ENCODE data around the gene NOS1AP. TPM values are rescaled to one million over a fixed set of nuclear protein-coding genes. Genes with fewer than 3 reads are reported as not detected.

The NOS1AP gene
- polyA plus RNA-seq, 1 of the 3 experiments (the other 2 are of a cell fraction) = 0.03 TPM

DNA sequence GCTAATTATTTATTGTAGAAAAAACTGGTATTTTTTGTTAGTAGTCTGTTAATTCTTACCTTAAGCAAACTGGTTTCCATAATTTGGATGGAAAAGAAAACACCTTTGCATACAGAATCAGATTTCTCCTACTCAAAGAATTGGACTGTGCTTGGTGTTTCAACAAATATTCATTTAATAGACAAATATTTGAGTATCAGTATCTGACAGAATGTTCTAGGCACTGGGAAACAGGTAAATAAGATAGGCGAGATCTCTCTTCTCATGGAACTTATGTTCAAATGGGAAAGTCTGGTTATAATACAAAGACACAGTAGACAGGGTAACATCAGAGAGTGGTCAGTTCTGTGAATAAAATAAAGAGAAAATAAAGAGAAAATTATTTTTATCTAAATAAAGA, 119.9 kb downstream of the NOS1AP start (continued):
- no peak for TF ChIP-seq MEF2A (IDR thresholded peaks at IDR 0.05; ENCODE audit: borderline replicate concordance, low read depth)
- TF ChIP-seq, protein P1, sequence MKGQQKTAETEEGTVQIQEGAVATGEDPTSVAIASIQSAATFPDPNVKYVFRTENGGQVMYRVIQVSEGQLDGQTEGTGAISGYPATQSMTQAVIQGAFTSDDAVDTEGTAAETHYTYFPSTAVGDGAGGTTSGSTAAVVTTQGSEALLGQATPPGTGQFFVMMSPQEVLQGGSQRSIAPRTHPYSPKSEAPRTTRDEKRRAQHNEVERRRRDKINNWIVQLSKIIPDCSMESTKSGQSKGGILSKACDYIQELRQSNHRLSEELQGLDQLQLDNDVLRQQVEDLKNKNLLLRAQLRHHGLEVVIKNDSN (IDR thresholded peaks at IDR 0.05; ENCODE audit: borderline replicate concordance, low read depth) = no peak
- TF ChIP-seq, protein P2, sequence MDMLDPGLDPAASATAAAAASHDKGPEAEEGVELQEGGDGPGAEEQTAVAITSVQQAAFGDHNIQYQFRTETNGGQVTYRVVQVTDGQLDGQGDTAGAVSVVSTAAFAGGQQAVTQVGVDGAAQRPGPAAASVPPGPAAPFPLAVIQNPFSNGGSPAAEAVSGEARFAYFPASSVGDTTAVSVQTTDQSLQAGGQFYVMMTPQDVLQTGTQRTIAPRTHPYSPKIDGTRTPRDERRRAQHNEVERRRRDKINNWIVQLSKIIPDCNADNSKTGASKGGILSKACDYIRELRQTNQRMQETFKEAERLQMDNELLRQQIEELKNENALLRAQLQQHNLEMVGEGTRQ (IDR thresholded peaks at IDR 0.05; ENCODE audit: borderline replicate concordance, low read depth, low read length) = no peak
- TF ChIP-seq, protein P3, sequence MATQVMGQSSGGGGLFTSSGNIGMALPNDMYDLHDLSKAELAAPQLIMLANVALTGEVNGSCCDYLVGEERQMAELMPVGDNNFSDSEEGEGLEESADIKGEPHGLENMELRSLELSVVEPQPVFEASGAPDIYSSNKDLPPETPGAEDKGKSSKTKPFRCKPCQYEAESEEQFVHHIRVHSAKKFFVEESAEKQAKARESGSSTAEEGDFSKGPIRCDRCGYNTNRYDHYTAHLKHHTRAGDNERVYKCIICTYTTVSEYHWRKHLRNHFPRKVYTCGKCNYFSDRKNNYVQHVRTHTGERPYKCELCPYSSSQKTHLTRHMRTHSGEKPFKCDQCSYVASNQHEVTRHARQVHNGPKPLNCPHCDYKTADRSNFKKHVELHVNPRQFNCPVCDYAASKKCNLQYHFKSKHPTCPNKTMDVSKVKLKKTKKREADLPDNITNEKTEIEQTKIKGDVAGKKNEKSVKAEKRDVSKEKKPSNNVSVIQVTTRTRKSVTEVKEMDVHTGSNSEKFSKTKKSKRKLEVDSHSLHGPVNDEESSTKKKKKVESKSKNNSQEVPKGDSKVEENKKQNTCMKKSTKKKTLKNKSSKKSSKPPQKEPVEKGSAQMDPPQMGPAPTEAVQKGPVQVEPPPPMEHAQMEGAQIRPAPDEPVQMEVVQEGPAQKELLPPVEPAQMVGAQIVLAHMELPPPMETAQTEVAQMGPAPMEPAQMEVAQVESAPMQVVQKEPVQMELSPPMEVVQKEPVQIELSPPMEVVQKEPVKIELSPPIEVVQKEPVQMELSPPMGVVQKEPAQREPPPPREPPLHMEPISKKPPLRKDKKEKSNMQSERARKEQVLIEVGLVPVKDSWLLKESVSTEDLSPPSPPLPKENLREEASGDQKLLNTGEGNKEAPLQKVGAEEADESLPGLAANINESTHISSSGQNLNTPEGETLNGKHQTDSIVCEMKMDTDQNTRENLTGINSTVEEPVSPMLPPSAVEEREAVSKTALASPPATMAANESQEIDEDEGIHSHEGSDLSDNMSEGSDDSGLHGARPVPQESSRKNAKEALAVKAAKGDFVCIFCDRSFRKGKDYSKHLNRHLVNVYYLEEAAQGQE (IDR thresholded peaks at IDR 0.05; ENCODE audit: low read depth, low read length) = no peak

DNA sequence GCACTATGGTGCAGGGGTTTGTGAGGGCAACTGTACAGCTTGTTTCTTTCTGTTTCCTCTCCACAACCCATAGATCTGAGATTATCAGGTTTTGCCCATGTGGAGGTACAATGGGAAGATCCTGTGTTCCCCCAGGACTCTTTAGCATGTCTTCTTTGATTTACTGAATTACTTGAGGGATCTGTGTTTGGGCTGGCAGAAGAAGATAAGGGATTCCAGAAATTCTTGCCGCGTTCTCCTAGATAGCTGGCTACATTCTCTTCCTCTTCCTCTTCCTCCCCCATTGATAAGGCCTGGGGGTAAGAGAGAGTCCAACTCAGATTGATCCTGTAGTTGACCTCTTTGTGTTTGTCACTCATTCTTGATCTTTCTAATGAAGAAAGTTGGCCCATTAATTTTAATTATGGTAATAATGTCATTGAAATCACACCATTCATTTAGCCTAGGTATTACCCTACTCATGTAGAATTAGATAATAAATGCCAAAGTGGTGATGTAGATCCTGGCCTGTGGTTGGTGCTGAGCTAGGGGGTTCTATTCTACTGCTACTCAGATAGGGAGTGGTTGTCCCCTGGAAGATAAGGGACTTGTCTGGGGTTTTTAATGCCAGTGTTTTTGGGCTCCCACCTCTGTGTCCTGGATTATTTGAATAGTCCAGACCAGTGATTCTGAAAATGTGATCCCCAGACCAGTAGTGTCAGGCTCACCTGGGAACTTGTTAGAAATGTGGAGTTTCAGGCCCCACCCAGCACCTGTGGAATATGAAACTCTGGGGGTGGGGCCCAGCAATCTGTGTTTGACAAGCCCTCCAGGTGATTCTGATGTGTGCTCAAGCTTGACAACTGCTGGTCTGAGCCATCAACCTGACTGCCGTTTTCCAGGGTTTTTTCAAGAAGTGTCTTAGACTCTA, 122.2 kb downstream of the NOS1AP start:
- H3K4me3 ChIP-seq (ENCODE audit: low read depth in 2 of 2, low read length in 1 of 2) = no peak overlapping the region
- no peaks in the 10 kb centered on the region for H4K20me1 ChIP-seq (ENCODE audit: insufficient read depth)
- H3K9me3 ChIP-seq = no peaks in the 10 kb centered on the region
- no peak overlapping the region for H3K27ac ChIP-seq (ENCODE audit: low read depth in 2 of 2, low read length in 1 of 2)
- POLR2A ChIA-PET = no interaction called here
- DNase-seq = no peak
- H3K79me2 ChIP-seq (ENCODE audit: insufficient read depth) = no peaks in the 10 kb centered on the region
- no peak overlapping the region for H2AFZ ChIP-seq (ENCODE audit: low read depth)
- no peak overlapping the region for H3K4me2 ChIP-seq
- H3K9ac ChIP-seq = no peak overlapping the region
- TF ChIP-seq MXI1 (IDR thresholded peaks at IDR 0.05; ENCODE audit: low read depth, low read length) = no peak
- TF ChIP-seq FOSL2 (IDR thresholded peaks at IDR 0.05; ENCODE audit: borderline replicate concordance, low read depth) = no peak
- no peak for TF ChIP-seq POLR2AphosphoS5 (IDR thresholded peaks at IDR 0.05; ENCODE audit: low read depth, low read length)
- no peak for TF ChIP-seq SMC3 (IDR thresholded peaks at IDR 0.05; ENCODE audit: low read depth, low read length)
- no peaks in the 10 kb centered on the region for H3K36me3 ChIP-seq (replicated peaks in 1 of 2; ENCODE audit: control insufficient read depth in 1 of 2, insufficient read depth in 2 of 2, low read length in 1 of 2)
- H3F3A ChIP-seq (replicated peaks; ENCODE audit: insufficient read depth) = no peaks in the 10 kb centered on the region
- no peaks in the 10 kb centered on the region; a peak in 1 of 4 replicates for H3K4me1 ChIP-seq (ENCODE audit: control insufficient read depth in 1 of 2, insufficient read depth in 2 of 2, low read depth in 1 of 2, low read length in 1 of 2)
- WGBS (ENCODE audit: low lambda C conversion rate) = 73% methylated on average over 3 of the region's 3 CpGs
- CTCF ChIA-PET = interaction anchor here (1.0 kb wide), 2 partner anchors 8 to 136 kb away, joined by 3 read pairs; no protein-coding TSS in a partner anchor
- H3K27me3 ChIP-seq (ENCODE audit: insufficient read depth) = no peaks in the 10 kb centered on the region; the same call in 1 of the 2 replicates
- H3K9me2 ChIP-seq = no peaks in the 10 kb centered on the region

Data from SK-N-SH (cell line).